IPS-15b (cell line): Measurements from ENCODE around the gene KIF26B.
"Not testable (repeated sequence)": the region's sequence is repeated elsewhere in the genome, so short reads cannot be mapped to it uniquely, and the experiment has no call there.

Experiments
- H3K27me3 ChIP-seq: one replicate; pipeline ENCODE4 v1.6.1; 2013; ENCODE audit warnings: low read length; ENCODE audit not compliant: control insufficient read depth, insufficient read depth
- H3K36me3 ChIP-seq: one replicate; pipeline ENCODE4 v1.6.1; 2013; ENCODE audit warnings: low read length; ENCODE audit not compliant: control insufficient read depth, insufficient read depth
- H3K4me1 ChIP-seq: one replicate; pipeline ENCODE4 v1.6.1; 2013; ENCODE audit warnings: mild to moderate bottlenecking, low read length; ENCODE audit not compliant: control insufficient read depth, insufficient read depth
- H3K4me3 ChIP-seq: one replicate; pipeline ENCODE4 v1.5.1; 2013; ENCODE audit warnings: low read depth, low read length
- H3K9ac ChIP-seq: one replicate; pipeline ENCODE4 v1.6.1; 2013; ENCODE audit warnings: low read depth, mild to moderate bottlenecking, low read length
- H3K9me3 ChIP-seq: one replicate; pipeline ENCODE4 v1.6.1; 2013; ENCODE audit warnings: mild to moderate bottlenecking, low read length; ENCODE audit not compliant: control insufficient read depth, insufficient read depth

KIF26B gene

GRCh38 chr1:245654460-245655050 is 499.8 kb downstream of the KIF26B start:
- H3K4me3 ChIP-seq: no peak overlapping the region
- no peaks in the 10 kb centered on the region for H3K36me3 ChIP-seq
- no peaks in the 10 kb centered on the region for H3K9me3 ChIP-seq
- no peaks in the 10 kb centered on the region for H3K27me3 ChIP-seq
- no peak overlapping the region for H3K9ac ChIP-seq
- peaks cover 17% of the 10 kb centered on the region for H3K4me1 ChIP-seq

GRCh38 chr1:245656189-245656717 is 501.5 kb downstream of the KIF26B start:
- Histone ChIP-seq H3K4me3 (no peak overlapping the region), H3K4me1 (peaks cover 17% of the 10 kb centered on the region), H3K9me3 (no peaks in the 10 kb centered on the region), H3K9ac (no peak overlapping the region), H3K36me3 (no peaks in the 10 kb centered on the region), H3K27me3 (no peaks in the 10 kb centered on the region)

GRCh38 chr1:245657371-245657770 is 502.6 kb downstream of the KIF26B start:
- no peaks in the 10 kb centered on the region for H3K36me3 ChIP-seq
- H3K9ac ChIP-seq: no peak overlapping the region
- no peaks in the 10 kb centered on the region for H3K9me3 ChIP-seq
- H3K4me1 ChIP-seq: peaks cover 17% of the 10 kb centered on the region
- H3K4me3 ChIP-seq: no peak overlapping the region
- H3K27me3 ChIP-seq: no peaks in the 10 kb centered on the region

- H3K4me3 ChIP-seq: no peak overlapping the region
- H3K36me3 ChIP-seq: no peaks in the 10 kb centered on the region
- H3K9ac ChIP-seq: no peak overlapping the region
- H3K27me3 ChIP-seq: no peaks in the 10 kb centered on the region
- no peaks in the 10 kb centered on the region for H3K4me1 ChIP-seq
- no peaks in the 10 kb centered on the region for H3K9me3 ChIP-seq
Observed at GRCh38 chr1:245663373-245663772, 508.6 kb downstream of the KIF26B start.

DNA sequence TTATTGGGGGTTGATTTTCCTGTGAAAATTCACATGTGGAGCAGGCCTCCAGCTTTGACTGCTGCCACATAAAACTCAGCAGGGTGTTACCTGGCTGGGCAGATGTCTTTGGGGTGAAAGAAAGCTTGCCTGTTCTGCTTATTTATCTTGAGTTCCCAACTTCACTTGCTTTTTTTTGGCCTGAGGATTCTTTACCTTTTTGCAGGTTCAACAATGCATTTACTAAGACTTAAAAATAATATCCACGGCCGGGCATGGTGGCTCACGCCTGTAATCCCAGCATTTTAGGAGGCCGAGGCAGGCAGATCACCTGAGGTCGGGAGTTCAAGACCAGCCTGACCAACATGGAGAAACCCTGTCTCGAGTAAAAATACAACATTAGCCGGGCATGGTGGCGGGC is 509.1 kb downstream of the KIF26B start:
- H3K36me3 ChIP-seq: no peaks in the 10 kb centered on the region
- H3K27me3 ChIP-seq: no peaks in the 10 kb centered on the region
- no peak overlapping the region for H3K9ac ChIP-seq
- no peaks in the 10 kb centered on the region for H3K9me3 ChIP-seq
- H3K4me3 ChIP-seq: no peak overlapping the region
- no peaks in the 10 kb centered on the region for H3K4me1 ChIP-seq

GRCh38 chr1:245666412-245666811 is 511.6 kb downstream of the KIF26B start:
- Histone ChIP-seq H3K9me3 (no peaks in the 10 kb centered on the region), H3K36me3 (no peaks in the 10 kb centered on the region), H3K4me1 (no peaks in the 10 kb centered on the region), H3K9ac (no peak overlapping the region), H3K4me3 (no peak overlapping the region), H3K27me3 (no peaks in the 10 kb centered on the region)

- H3K36me3 ChIP-seq: no peaks in the 10 kb centered on the region
- no peaks in the 10 kb centered on the region for H3K9me3 ChIP-seq
- no peaks in the 10 kb centered on the region for H3K27me3 ChIP-seq
- H3K4me3 ChIP-seq: no peak overlapping the region
- no peak overlapping the region for H3K9ac ChIP-seq
- H3K4me1 ChIP-seq: no peaks in the 10 kb centered on the region
Observed at GRCh38 chr1:245671349-245671748, 516.6 kb downstream of the KIF26B start.

DNA sequence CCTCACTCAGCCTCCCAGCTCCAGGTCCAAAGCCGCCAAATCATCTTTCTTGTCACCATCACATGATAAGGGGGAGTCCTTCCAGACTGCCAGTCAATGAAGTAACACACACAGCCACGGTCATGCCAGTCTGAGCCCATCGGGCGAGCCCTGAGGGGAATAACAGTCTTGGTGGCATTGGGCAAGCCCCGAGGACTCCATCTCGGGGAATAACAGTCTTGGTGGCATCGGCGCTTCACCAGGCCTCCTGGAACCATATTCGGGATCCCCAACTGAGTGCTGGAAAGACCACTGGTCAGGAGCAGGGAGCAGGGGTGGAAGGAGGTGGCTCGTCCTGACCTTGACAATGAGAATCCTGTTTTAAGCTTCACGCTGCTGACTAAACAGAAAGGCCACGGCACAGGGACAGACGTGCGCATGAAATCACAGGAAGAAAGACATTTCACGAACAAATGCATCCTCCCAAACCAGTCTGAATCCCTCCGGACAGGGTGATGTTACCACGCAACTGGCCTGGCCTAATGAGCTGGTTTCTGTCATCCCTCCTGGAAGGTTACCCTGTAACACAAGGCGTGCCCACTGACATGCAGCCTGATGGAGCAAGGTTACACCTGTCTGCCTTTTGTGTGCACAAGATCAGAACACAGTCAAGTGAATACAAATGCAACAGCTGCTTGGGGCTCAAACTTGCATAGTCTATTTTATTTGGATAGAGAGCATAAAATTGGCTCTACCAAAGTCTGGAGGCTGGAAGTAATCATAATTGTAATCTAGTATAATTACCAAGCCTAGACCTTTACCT is 517.4 kb downstream of the KIF26B start:
- Histone ChIP-seq H3K4me3 (no peak overlapping the region), H3K36me3 (no peaks in the 10 kb centered on the region), H3K9me3 (no peaks in the 10 kb centered on the region), H3K4me1 (no peaks in the 10 kb centered on the region), H3K9ac (no peak overlapping the region), H3K27me3 (no peaks in the 10 kb centered on the region)

DNA sequence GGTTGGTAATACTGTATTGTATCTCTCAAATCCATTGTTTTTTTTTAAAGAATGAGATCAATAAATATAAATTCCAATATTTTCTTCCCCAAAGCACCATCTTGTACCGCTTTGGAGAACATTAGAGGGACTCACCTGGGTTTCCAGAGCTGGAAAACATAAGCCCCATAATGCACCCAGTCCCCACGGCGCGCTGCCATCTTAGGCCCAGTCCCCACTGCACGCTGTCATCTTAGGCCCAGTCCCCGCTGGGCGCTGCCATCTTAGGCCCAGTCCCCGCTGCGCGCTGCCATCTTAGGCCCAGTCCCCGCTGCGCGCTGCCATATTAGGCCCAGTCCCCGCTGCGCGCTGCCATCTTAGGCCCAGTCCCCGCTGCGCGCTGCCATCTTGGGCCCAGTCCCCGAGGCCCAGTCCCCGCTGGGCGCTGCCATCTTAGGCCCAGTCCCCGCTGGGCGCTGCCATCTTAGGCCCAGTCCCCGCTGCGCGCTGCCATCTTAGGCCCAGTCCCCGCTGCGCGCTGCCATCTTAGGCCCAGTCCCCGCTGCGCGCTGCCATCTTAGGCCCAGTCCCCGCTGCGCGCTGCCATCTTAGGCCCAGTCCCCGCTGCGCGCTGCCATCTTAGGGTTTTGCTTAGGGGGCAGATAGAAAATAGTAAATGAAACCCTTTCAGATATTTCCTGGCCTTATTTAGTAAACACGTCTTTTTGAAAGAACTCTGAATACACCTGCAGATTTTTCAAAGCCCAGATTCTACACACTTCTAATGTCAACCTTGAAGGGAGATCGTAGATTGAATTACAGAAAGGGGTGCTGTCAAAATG is 518.3 kb downstream of the KIF26B start:
- not testable (repeated sequence) for H3K27me3 ChIP-seq, H3K36me3 ChIP-seq, H3K4me3 ChIP-seq, H3K9me3 ChIP-seq, H3K4me1 ChIP-seq, H3K9ac ChIP-seq

DNA sequence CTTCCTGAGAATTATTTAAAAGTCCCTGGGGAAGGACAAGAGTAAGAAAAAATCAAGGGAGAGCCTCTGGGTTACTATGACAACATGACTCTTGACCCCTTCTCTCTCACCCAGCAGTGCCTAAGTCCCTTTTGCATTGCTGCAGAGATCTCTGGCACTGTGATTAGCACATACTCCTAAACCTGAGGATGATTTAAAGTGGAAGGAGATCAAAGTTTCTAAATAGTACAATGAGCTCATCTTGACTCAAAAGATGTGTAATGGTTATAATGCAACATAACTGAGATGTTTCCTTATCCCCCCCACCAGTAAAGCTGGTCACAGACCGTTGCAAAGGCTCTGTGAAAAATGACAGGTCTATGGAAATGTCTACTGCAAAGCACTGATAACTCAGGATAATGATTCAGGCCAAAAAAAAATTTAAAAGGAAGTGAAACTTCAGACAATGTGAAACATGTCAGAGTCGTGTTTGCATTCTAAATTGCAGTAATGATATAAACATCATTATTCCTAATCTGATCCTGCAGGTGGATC is 519.2 kb downstream of the KIF26B start:
- no peaks in the 10 kb centered on the region for H3K36me3 ChIP-seq
- H3K27me3 ChIP-seq: no peaks in the 10 kb centered on the region
- no peaks in the 10 kb centered on the region for H3K9me3 ChIP-seq
- no peaks in the 10 kb centered on the region for H3K4me1 ChIP-seq
- no peak overlapping the region for H3K4me3 ChIP-seq
- H3K9ac ChIP-seq: no peak overlapping the region

GRCh38 chr1:245677461-245678240 is 522.9 kb downstream of the KIF26B start:
- no peaks in the 10 kb centered on the region for H3K36me3 ChIP-seq
- H3K9me3 ChIP-seq: no peaks in the 10 kb centered on the region
- no peak overlapping the region for H3K9ac ChIP-seq
- H3K27me3 ChIP-seq: no peaks in the 10 kb centered on the region
- H3K4me3 ChIP-seq: no peak overlapping the region
- H3K4me1 ChIP-seq: no peaks in the 10 kb centered on the region
